ENCODE results near the gene DCAF10. TPM values are rescaled to one million over a fixed set of nuclear protein-coding genes. Genes with fewer than 3 reads are reported as not detected.

The DCAF10 gene, protein sequence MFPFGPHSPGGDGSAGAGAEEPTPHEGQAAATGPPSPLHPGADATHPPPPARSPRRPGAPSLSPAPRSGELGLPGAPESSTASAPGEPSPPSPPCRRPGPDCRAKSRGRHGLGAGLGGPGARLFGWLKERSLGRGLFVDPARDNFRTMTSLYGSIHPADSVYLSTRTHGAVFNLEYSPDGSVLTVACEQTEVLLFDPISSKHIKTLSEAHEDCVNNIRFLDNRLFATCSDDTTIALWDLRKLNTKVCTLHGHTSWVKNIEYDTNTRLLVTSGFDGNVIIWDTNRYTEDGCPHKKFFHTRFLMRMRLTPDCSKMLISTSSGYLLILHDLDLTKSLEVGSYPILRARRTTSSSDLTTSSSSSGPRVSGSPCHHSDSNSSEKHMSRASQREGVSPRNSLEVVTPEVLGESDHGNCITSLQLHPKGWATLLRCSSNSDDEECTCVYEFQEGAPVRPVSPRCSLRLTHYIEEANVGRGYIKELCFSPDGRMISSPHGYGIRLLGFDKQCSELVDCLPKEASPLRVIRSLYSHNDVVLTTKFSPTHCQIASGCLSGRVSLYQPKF
- total RNA-seq (2022; extraction: Qiagen RNA extraction): 10.7 to 14.4 TPM (median 11.4 TPM) in 5 replicates

DNA sequence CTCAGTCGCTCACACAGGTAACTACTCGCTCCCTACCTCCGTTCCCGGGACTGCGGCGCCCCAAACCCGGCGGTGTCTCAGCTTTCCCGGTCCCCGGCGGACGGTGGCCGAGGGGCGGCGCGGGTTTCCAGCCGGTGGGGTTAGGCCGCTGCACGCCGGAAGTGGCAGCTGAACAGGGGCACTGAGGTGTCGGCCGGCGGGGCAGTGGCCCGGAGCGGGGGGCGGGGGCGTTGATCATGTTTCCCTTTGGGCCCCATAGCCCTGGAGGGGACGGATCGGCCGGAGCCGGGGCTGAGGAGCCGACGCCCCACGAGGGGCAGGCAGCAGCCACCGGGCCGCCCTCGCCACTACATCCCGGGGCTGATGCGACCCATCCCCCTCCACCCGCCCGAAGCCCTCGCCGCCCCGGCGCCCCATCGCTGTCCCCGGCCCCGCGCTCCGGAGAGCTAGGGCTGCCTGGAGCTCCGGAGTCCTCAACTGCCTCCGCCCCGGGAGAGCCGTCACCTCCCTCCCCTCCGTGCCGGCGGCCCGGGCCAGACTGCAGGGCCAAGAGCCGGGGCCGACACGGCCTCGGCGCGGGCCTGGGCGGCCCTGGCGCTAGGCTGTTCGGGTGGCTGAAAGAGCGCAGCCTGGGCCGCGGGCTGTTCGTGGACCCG, at the start of gene DCAF10:
Gene DCAF10, plus strand, starts transcription at position 167 of the 656 bp plus-strand sequence. Its CDS starts 70 bp downstream, at position 237.

DNA sequence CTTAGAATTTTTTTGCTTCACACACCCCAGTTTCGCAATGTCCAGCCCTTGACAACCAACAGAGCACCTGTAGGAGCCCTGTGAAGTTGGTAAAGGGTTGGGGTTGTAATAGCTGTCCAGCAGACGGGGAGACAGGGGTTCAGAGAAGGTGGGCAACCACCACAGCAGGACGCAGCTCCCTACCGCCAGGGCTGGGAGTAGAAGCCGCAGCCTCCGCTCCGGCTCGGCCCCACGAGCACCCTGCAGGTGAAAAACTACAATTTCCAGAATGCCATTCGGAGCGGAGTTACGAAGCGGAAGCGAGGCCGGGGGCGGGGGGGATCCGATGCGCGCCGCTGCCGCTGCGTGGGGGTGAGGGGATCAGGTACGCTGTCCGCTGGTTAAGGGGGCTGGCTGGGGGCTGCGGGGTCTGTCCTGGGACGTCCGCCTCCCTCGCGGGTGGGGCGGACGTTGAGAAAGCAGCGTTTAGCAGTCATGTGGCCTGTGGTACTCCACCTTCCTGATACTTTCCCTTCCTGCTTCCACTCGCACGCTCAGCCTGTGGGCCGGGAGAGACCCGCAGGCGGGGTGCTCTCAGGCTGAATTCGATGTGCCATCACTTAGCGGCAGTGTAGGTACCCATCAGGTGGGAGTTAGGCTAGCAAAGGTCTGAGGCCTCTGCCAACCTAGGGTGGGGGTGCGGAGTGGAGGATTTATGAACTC, 47.0 kb upstream of the DCAF10 start, which contains the start of gene TRMT10B:
Gene TRMT10B, plus strand, starts transcription at position 317 of the 702 bp plus-strand sequence. CDS start 8,127 bp downstream, outside the sequence.

DNA sequence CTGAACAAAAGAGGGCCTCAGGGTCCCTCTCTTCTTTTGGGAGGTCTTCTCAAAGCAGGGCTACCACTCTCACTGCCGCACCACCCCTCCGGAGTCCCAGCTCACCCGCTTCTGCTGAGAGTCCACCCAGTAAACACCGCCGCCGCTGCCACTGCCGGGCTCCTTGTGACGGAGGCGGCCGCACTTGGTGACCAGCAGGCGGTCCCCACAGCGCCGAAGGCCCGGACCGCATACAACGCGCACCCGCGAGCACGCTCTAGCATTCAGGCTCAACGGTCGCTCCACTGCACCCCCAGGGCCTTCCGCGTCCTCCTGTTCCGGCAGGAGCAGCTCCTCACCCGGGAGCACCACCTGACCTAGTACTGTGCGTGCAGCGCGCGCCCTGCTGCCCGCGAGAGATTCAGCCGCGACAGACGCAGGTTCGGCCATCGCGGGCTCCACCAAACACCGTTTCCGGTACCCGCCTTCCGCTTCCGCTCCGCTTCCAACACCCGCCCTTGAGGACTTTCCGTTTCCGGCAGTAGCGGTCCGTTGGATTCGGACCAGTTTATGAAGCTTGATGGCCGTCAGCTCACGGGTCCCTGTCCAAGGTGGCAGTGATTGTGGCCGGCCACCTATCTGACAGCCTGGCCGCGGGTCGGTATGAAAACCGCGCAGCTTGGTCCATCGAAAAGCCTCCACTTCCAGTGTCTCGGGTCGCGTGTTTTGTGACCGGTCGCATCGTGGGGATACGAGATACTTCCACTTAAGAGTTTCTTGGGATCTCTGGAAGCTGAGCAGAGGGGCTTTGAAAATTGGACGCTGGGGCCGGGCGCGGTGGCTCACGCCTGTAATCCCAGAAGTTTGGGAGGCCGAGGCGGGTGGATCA, 15.7 kb upstream of the DCAF10 start, which contains the start of gene EXOSC3:
Gene EXOSC3, minus strand, starts transcription at position 449 of the 868 bp plus-strand sequence. Its CDS starts 20 bp downstream, at position 429.

DNA sequence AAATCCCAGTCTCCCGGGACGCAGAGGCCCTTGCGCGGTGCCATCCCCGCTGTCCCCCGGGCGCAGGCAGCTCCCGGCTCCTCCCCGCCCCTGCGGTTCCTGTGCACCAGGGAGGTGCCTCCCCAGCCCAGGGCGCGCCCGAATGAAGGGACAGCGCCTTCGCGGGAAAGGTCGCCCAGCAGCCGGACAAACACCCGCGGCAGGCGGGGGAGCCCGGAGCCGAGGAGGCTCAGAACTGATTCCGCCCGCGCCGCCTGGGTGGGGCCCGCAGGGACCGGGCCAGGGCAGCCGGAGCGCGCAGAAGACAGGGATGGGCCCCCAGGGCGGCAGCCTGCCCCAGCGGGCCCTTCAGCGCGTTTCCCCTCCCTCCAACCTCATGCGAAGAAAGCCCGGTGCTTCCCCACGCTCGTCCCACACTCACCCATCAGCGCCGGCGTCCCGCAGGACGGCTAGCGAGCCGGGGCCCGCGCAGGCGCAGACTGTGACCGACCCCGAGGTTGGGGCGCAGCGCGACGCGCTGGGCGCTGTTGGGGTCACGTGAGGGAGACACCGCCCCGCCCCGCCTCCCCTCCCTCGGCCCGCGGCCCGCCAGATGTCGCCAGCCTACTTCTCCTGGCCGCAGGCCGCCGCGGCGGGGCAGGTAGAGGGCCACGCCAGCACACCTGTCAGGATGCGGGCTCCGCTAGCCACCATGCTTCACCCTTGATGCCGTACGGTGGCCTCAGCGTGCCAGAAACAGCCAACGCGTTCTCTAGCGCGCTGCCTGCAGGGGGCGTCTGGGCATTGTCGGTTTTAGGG, 103.2 kb downstream of the DCAF10 start, which contains the start of gene SLC25A51:
Gene SLC25A51, minus strand, starts transcription at position 481 of the 798 bp plus-strand sequence. CDS start 15,577 bp downstream, outside the sequence.

Other genes starting within 250 kb of the DCAF10 start
- gene FBXO10, start 224.4 kb upstream of the DCAF10 start, total RNA-seq (2022; extraction: Qiagen RNA extraction): 5.7 to 8.3 TPM (median 6.9 TPM) in 5 replicates
- 296 to 357 TPM (median 336 TPM) in 5 replicates for gene TOMM5, start 208.2 kb upstream of the DCAF10 start, total RNA-seq (2022; extraction: Qiagen RNA extraction)
- gene FRMPD1, start 149.8 kb upstream of the DCAF10 start, total RNA-seq (2022; extraction: Qiagen RNA extraction): 0.03 to 0.05 TPM (median 0.04 TPM) in 4 of 5 replicates, not detected in the other
- 5.4 to 7.3 TPM (median 5.8 TPM) in 5 replicates for gene TRMT10B, start 47.0 kb upstream of the DCAF10 start, total RNA-seq (2022; extraction: Qiagen RNA extraction)
- 78.0 to 85.8 TPM (median 80.6 TPM) in 5 replicates for gene EXOSC3, start 15.7 kb upstream of the DCAF10 start, total RNA-seq (2022; extraction: Qiagen RNA extraction)
- gene SLC25A51, start 103.3 kb downstream of the DCAF10 start, total RNA-seq (2022; extraction: Qiagen RNA extraction): 16.8 to 21.5 TPM (median 18.8 TPM) in 5 replicates